Measurements from ENCODE around the gene BTBD9. TPM values are rescaled to one million over a fixed set of nuclear protein-coding genes. Genes with fewer than 3 reads are reported as not detected.

BTBD9 gene
- total RNA-seq, 4 donors from 2014 or later, result 15.4 to 50.0 (median 21.9) TPM

DNA sequence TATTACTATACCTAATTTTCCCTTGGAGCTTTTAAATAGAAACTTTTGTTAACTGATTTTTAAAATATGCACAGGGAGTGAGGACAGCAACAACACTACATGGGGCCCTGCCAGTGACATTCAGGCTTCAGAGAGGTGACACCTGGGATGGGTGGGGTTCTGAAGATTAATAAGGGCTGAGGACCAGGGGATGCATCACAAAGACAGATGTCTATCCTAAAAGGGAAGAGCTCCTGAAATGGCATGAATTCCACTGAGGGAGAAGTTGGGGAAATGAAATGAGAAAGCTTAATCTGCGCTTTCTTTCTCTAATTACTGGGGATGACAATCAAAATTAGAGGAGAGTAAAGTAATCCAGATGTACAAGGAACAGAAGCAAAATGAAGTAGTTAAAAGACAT lies 162.8 kb downstream of the BTBD9 start:
- WGBS, result 95% methylated on average over 1 of the region's 1 CpG

DNA sequence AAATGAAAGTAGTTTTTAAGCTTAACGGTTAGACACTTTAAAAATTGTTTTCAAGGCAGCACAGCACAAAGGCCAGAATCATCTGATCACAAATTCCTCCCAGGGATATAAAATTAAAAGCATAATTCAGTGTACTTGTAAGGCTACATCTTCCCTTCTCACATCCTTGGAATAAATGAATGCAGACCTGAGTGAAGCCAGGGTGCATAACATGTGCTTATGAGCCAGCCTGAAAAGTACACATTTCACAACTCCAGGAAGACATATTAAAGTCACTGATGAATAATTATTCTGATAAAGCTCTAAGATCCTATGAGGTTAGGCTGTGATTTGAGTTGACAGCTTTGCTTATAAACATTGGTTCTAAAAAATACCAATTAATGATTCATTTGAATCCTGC lies 163.6 kb downstream of the BTBD9 start:
- H3K4me1 ChIP-seq, result no peaks in the 10 kb centered on the region
- DNase-seq (ENCODE audit: low spot score in 2 of 2), result no peak
- H3K36me3 ChIP-seq, result no peaks in the 10 kb centered on the region
- no peak overlapping the region for H3K27ac ChIP-seq
- H3K9me3 ChIP-seq, result no peaks in the 10 kb centered on the region
- no peaks in the 10 kb centered on the region for H3K27me3 ChIP-seq
- WGBS, result 93% methylated on average over 1 of the region's 1 CpG
- TF ChIP-seq POLR2A (IDR thresholded peaks at IDR 0.05) (no peak), EP300 (IDR thresholded peaks at IDR 0.05) (no peak), POLR2AphosphoS5 (IDR thresholded peaks at IDR 0.05) (no peak)
- TF ChIP-seq, protein P1, sequence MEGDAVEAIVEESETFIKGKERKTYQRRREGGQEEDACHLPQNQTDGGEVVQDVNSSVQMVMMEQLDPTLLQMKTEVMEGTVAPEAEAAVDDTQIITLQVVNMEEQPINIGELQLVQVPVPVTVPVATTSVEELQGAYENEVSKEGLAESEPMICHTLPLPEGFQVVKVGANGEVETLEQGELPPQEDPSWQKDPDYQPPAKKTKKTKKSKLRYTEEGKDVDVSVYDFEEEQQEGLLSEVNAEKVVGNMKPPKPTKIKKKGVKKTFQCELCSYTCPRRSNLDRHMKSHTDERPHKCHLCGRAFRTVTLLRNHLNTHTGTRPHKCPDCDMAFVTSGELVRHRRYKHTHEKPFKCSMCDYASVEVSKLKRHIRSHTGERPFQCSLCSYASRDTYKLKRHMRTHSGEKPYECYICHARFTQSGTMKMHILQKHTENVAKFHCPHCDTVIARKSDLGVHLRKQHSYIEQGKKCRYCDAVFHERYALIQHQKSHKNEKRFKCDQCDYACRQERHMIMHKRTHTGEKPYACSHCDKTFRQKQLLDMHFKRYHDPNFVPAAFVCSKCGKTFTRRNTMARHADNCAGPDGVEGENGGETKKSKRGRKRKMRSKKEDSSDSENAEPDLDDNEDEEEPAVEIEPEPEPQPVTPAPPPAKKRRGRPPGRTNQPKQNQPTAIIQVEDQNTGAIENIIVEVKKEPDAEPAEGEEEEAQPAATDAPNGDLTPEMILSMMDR (IDR thresholded peaks at IDR 0.05), result no peak
- H3K4me3 ChIP-seq, result no peak overlapping the region

More for the DNA sequence above, 162.8 kb downstream of the BTBD9 start:
- TF ChIP-seq EP300 (IDR thresholded peaks at IDR 0.05), result no peak
- TF ChIP-seq, protein P1 (IDR thresholded peaks at IDR 0.05), result no peak
- TF ChIP-seq POLR2AphosphoS5 (IDR thresholded peaks at IDR 0.05), result no peak
- no peak for TF ChIP-seq POLR2A (IDR thresholded peaks at IDR 0.05)
- no peak for DNase-seq (ENCODE audit: low spot score in 2 of 2)
- no peaks in the 10 kb centered on the region for H3K27me3 ChIP-seq
- no peaks in the 10 kb centered on the region for H3K36me3 ChIP-seq
- H3K27ac ChIP-seq, result no peak overlapping the region
- H3K4me1 ChIP-seq, result no peaks in the 10 kb centered on the region
- no peak overlapping the region for H3K4me3 ChIP-seq
- no peaks in the 10 kb centered on the region for H3K9me3 ChIP-seq

DNA sequence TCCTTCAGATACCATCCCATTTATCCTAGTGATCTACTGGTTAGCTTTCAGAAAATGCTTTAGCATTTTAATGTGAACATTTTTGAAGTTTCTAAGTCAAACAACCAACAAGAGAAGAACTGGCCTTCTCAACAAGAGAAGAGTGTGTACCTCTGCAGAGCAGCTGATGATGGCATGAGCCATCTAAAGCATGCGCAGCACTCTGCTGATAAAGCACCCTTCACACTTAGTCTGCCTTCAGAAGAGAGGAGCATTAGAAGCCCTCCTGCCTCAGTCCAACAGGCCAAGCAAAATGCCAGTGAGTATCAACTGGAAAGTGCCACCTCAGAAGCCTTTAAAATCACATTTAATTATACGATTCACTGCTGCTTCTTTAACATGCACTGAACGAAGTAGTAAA lies 169.2 kb downstream of the BTBD9 start:
- Histone ChIP-seq H3K4me1 (no peaks in the 10 kb centered on the region), H3K4me3 (no peak overlapping the region), H3K9me3 (no peaks in the 10 kb centered on the region), H3K36me3 (no peaks in the 10 kb centered on the region), H3K27me3 (no peaks in the 10 kb centered on the region), H3K27ac (no peak overlapping the region)
- TF ChIP-seq, protein P1 (IDR thresholded peaks at IDR 0.05), result no peak
- TF ChIP-seq POLR2AphosphoS5 (IDR thresholded peaks at IDR 0.05) (no peak), EP300 (IDR thresholded peaks at IDR 0.05) (no peak), POLR2A (IDR thresholded peaks at IDR 0.05) (no peak)
- no peak for DNase-seq (ENCODE audit: low spot score in 2 of 2)
- 95% methylated on average over 3 of the region's 3 CpGs for WGBS

DNA sequence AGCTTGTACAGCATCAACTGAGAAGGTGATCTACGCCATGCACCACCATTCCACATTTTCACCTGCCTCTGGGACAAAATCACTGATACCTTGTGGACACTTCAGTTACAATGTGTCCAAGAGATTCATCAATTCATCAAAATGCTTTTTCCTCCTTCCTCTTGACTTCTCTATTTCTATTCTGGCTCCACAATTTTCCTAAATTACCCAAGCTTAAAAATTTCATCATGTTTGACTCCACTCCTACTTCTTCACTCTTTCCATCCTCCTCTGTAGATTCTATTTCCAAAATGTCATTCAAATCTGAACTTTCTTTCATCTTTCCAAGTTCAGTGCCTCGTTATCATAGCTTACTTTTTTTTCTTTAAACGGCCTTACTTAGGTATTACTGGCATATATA lies 172.2 kb downstream of the BTBD9 start:
- Histone ChIP-seq H3K4me3 (no peak overlapping the region), H3K27ac (no peak overlapping the region), H3K27me3 (no peaks in the 10 kb centered on the region), H3K4me1 (no peaks in the 10 kb centered on the region), H3K9me3 (no peaks in the 10 kb centered on the region), H3K36me3 (no peaks in the 10 kb centered on the region)
- WGBS, result 93% methylated on average over 3 of the region's 3 CpGs
- no peak for TF ChIP-seq POLR2AphosphoS5 (IDR thresholded peaks at IDR 0.05)
- TF ChIP-seq POLR2A (IDR thresholded peaks at IDR 0.05), result no peak
- TF ChIP-seq, protein P1 (IDR thresholded peaks at IDR 0.05), result no peak
- no peak for TF ChIP-seq EP300 (IDR thresholded peaks at IDR 0.05)
- DNase-seq (ENCODE audit: low spot score in 2 of 2), result no peak

DNA sequence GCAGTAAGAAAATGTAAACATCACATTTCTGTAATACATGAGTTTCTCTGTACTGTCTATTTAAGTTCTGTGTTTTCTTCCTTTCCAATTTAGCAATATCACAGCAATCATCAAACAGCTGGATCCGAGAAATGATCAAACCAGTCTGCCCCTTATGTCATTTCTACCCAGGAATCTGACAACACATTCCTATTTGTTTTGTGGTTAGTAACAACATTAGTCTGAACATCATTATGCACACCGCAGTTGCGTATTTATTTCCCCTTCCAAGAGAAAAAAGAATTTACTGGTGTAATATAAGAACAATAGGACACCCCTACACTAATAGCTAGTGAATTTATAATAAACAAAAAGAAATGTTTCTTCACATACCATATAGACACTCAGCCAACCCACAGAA lies 179.5 kb downstream of the BTBD9 start:
- WGBS, result 69% methylated on average over 3 of the region's 3 CpGs
- Histone ChIP-seq H3K36me3 (no peaks in the 10 kb centered on the region), H3K4me1 (no peaks in the 10 kb centered on the region)

More for the DNA sequence above, 179.5 kb downstream of the BTBD9 start:
- DNase-seq (ENCODE audit: low spot score in 2 of 2), result no peak
- H3K27me3 ChIP-seq, result no peaks in the 10 kb centered on the region
- H3K9me3 ChIP-seq, result no peaks in the 10 kb centered on the region
- no peak overlapping the region for H3K4me3 ChIP-seq
- TF ChIP-seq, protein P1 (IDR thresholded peaks at IDR 0.05), result no peak
- H3K27ac ChIP-seq, result no peak overlapping the region
